Stimulated activated CD8-positive, alpha-beta memory T cell treated with anti-CD3 and anti-CD28 coated beads, Interleukin-7, amount 100 ng/mL, for 1 hour (primary cell): Measurements from ENCODE around the gene PRSS33.

ENCODE experiments used
- DNase-seq, 2 donors: peaks; one replicate each; pipeline ENCODE4 v3.0.0-alpha.2; 2020; ENCODE audit warnings: low read depth in 2 of 2

Gene PRSS33

DNA sequence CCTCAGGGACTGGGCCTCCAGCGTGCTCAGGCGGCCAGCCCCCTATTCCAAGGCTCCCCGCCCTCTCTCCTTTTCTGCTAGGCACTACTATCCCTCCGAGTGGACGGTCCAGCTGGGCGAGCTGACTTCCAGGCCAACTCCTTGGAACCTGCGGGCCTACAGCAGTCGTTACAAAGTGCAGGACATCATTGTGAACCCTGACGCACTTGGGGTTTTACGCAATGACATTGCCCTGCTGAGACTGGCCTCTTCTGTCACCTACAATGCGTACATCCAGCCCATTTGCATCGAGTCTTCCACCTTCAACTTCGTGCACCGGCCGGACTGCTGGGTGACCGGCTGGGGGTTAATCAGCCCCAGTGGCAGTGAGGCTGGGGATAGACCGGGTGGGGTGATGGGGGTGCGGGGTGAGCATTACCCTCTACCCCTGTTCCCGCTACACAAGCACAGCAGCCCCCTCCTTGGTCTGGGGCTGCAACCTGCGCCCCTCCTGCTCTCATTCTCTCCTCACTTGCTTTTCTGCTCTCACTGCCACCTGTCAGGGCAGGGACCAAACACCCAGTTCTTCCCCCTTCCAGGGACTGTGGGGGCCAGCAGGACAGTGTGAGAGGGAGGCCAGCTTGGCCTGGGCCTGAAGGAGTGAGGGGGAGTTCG lies 12.0 kb upstream of the PRSS33 start:
- DNase-seq: no peak

DNA sequence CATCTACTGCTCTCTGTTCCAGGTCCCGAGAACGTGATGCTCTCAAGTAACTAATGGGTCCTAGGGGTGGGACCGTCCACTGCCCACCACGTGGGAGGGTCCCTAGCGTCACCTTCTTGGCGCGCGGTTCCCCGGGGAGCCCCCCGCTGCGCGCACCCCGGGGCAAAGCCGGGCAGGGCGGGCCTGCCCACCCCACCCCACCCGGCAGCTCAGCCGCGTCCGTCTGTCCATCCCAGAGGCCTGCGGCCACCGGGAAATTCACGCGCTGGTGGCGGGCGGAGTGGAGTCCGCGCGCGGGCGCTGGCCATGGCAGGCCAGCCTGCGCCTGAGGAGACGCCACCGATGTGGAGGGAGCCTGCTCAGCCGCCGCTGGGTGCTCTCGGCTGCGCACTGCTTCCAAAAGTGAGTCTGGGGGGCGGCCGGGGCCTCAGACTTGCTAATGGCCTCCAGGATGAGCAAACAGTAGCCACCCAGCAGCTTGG lies 11.4 kb upstream of the PRSS33 start:
- no peak for DNase-seq

DNA sequence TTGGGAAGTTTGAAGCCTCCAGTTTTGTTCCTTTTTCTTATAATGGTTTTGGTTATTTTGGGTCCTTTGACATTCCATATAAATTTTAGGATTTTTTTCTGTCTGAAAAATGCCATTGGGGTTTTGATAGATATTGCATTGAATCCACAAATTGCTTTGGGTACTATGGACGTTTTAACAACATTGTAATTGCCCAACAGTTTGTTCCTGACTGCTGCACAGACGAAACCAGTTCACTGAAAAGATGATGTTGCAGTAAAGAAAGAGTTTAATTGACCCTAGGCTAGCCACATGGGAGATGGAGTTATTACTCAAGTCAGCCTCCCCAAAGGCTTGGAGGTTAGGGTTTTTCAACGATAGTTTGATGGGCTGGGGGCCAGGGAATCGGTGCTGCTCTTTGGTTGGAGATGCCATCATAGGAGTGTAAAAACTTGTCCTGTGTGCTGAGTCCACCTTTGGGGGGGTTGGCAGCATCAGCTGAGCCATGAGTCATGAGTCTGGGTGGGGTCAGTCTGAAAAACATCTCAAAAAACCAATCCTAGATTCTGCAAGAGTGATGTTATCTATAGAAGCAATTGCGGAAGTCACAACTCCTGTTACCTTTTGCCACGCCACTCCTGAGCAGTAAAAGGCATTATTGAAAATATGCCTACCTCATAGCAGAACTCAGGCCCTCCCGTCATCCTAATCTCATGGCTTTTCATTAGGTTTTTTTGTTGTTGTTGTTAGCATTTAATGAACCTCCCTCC lies 8.2 kb upstream of the PRSS33 start:
- no peak for DNase-seq

DNA sequence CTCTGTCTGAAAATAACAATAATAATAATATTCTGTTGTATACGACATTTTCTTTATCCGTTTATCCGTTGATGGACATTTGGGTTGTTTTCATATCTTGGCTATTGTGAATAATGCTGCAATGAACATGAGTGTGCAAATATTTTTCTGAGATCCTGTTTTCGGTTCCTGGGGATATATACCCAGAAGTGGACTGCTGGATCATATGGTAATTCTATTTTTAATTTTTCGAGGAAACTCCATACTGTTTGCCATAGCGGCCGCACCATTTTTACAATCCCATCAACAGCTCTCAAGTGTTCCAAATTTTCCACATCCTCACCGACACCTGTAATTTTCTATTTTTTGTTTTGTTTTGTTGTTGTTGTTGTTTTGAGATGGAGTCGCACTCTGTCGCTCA lies 5.6 kb upstream of the PRSS33 start:
- no peak for DNase-seq

DNA sequence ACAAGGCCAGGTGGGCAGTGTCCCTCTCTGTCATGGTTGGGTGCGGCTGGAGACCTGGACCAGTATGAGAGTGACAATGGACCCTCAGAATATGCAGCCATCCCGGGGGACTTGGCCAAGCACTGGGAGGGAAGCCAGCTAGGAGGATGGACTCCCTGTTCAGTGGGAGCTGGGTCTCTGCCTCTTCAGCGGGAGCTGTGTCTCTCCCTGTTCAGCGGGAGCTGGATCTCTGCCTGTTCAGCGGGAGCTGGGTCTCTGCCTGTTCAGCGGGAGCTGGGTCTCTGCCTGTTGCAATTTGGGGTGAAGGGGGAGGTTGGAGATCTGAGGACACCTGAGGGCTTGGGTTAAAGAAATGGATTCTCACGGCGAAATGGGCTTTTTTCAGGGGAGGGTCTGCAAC lies 3.8 kb upstream of the PRSS33 start:
- DNase-seq: no peak

DNA sequence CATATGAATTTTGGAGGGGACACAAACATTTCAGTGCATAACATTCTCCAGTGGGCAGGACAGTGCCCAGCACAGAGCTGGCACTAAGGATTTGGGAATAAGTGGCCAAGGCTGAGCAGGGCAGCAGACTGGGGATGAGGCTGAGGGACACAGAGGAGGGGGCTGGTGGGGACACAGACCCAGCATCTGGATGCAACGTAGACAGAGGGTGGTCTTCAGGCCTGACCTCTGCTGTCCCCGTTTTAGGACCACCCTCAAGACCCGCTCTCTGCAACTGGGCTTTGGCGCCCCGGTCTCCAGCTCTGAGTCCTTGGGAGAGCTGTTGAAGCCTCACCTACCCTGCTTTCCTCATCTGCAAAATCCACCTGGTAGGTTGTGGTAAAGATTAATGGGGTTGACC lies 3.3 kb upstream of the PRSS33 start:
- no peak for DNase-seq

DNA sequence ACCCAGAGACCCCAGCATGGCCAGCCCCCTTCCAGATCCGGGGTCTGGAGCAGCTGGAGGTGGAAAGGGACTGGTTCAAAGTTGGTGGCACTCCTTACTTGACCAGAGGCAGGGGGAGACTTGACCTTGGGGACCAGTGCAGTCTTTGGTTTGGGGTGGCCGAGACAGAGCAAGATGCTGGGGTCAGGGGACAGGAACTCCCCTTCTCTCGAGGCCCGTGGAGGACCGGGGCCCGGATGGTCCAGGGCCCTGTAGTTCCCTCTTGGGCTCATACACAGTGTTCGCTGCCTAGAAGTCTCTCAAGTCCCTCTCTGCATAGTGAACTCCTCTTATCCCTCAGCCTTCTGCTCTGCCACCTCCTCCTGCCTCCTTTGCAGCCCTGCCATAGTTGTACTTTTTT lies 601 bp upstream of the PRSS33 start:
- DNase-seq: no peak

DNA sequence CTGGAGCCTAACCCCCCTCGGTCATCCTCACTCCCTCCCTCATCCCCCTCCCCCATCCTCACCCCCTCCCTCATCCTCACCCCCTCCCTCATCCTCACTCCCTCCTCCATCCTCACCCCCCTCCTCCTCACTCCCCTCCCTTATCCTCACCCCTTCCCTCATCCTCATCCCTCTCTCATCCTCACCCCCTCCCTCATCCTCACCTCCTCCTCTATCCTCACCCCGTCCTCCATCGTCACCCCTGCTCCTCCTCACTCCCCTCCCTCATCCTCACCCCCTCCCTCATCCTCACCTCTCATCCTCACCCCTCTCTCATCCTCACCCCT lies 571 bp downstream of the PRSS33 start:
- DNase-seq: no peak

DNA sequence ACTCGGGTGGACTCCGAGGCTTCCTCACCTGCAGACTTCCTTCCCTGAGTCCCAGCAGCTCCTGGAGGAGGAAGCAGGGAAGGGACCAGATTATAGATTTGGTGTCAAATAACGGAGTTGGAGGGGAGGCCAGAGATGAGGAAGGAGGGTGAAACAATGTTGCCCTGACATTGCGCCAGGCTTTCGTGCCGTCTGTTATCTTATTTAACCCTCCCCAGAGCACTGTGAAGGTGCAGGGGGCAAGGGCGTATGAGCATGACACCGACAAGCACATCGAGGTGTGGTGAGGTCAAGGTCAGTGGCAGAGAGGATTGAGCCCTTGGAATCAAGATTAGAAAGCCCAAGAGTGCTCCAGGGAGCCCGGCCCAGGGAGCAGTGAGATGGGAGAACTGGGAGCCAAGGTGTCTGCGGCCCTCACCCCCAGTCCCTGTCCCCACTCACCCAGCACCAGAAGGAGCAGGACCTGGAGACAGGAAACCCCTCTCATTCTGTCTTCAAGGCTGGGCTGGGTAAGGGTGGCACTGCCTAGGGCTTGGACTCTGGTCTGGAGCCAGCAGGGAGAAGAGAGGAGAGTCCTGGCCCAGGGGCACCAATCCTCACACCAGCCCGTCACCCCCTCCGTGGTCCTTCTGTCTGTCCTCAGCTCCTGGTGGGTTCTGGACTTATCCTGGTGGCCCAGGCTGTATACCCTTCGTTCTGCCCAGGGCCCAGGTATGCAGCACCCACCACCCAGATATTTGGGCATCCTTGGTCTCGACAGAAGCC lies 1.1 kb downstream of the PRSS33 start:
- DNase-seq: no peak

DNA sequence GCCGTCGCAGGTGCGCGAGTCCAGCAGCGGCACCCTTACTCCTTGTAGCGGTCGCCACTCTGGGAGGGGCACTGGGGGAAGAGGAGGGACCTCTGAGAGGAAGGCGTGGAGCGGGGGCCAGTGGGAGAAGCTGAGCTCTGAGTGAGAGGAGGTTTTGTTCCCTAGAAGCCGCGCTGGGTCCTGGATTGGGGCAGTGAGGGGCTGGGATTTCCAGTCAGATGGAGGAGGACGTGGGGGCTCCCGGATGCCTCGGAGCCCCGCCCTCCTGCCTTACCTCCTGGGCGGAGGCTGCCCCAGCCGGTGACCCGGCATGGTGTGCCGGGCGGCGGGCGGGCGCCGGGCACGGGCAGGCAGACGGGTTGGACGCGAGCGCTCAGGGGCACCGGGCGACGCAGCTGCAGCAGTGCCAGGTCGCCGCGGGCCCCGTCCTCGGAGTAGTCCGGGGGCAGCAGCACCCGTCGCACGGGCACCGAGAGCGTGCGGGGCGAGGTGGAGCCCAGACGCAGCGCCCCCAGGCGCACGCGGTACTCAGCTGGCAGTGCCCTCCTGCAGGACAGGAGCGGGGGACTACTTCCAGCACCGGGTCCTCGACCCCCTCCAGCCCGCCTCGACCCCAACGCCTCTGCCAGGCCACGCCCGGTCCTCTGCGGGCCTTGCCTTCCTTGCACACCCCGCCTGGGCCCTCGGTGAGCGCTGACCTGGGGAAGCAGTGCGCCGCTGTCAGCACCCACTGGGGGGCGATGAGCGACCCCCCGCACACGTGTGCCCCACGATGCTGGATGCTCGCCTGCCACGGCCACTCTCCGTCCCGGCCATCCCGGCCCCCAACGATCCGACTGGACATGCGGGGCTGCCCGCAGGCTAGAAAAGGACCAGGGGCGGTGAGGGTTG lies 2.0 kb downstream of the PRSS33 start:
- DNase-seq: no peak

DNA sequence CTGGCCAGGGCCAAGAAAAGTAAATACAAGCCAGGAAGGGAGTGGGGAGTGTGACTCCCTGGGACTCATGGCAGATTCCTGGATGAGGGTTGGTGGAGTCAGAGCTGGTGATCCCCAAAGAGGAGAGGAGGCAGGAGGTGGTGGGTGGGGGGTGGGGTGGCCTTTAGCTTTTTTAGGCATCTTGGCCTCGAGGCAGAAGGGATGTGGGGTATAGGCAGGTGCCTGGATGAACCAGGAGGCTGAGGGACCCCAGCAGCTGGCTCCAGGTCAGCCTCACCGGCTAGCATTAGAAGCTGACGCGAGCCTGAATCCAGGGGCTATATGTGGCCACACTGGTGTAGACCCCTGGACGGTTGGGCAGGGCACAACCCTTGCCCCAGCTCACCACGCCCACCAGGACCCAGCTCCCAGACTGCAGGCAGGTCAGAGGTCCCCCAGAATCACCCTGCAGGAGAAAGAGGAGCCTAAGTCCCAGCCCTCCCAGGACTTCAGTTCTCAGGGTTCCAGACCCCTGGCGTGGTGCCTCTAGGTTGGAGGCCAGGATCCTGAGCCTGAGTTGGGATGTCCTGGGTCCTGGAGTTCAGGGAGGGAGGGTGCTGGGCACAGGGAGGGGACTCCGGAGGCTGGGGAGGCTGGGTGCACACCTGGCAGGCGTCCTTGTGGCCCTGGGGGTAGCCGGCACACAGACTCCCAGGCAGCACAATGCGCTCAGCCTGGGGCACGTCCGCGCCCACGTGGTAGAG lies 2.8 kb downstream of the PRSS33 start:
- no peak for DNase-seq

DNA sequence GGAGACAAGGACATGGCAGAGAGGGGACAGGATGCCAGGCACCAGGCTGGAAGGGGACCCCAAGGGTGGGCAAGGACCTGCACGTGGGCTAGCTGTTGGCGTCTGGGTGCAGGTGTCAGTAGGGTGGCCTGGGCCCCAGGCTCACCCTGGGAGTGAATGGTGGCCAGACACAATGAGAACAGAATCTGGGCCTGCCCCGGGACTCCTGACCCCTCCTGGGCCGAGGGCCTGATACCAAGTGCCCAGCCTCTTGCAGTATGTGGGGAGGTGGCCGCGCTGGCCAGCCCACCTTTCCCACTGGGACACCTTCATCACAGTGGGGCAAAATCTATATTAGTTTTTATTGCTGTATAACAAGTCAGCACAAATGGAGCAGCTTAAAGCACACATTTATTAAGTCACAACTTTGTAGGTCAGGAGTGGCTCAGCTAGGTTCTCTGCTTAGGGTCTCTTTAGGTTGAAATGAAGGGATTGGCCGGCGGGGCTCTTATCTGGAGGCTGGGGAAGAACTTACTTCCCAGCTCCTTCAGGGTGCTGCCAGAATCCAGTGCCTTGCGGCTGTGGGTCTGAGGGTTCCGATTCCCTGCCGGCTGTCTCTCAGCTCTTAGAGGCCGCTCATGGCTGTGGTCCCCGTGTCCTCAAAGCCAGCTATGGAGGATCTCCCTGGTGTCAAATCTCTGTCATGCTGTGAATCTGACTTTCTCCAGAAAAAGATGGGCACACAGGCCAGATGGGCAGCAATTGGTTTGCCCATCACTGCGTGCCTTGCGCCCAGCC lies 3.6 kb downstream of the PRSS33 start:
- no peak for DNase-seq

DNA sequence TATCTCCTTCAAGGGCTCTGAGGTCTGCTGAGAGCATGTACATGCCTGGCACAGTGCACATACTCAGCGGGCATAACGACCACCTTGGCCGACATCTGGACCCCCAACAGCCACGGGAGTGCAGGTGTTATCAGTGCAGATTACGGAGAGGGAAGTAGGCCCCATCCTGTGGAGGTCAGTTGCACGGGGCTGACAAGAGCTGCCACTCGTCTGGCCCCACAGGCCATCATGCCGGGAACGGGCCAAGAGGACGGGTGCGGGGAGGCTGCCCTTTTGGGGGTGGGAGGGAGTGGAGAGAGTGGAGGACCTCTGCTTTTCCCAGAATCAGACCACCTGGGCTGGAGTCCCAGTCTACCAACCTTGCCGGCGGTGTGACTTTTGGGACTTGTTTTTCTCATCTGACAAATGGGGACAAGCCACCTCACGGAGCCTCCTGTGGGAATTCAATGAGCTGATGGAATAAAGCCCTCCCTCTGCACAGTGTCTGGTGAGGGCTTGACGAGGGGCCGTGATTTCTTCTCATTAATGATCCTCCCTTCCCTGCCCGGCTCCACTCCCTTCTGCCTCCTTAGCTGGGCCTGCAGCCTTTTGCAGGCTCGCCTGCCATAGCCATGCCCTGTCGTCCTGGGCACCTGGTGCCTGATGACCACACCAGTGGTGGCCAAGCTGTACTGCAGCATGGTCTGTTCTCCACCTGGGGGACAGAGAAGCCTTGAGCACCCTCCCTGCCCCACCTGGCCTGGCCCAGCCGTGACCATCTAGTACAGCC lies 4.6 kb downstream of the PRSS33 start:
- DNase-seq: no peak

DNA sequence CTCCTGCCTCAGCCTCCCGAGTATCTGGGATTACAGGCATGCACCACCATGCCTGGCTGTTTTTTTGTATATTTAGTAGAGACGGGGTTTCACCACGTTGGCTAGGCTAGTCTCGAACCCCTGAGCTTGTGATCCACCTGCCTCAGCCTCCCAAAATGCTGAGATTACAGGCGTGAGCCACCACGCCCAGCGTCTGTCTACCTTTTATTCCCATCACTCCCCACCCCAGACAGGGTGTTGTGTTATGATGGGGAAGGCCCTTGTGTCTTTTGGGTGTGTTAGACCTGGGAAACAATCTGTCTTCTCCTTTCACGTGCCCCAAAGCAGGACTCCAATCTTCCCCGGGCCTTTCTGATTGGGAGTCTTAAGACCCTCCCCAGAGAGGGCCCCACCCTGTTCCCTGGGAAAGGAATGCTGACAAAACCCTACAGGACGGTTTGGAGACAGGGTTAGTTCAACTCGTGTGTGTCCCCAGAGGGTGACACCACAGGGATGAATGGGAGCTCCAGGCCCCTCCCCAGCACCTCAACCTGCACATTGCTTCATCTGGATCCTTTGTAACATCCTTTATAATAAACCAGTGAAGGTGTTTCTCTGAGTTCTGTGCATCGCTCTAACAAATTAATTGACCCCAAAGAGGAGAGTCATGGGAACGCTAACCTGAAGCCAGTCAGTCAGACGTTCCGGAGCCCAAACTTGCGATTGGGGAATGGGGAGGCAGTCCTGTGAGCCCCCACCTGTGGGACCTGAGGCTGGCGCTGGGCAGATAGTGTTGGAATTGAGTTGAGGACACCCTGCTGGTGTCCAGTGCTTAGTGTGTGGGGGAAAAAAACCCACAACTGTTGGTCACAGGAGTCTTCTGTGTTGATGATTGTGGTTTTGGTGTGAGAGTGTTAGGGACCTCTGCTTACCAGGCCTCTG lies 7.1 kb downstream of the PRSS33 start:
- DNase-seq: no peak

DNA sequence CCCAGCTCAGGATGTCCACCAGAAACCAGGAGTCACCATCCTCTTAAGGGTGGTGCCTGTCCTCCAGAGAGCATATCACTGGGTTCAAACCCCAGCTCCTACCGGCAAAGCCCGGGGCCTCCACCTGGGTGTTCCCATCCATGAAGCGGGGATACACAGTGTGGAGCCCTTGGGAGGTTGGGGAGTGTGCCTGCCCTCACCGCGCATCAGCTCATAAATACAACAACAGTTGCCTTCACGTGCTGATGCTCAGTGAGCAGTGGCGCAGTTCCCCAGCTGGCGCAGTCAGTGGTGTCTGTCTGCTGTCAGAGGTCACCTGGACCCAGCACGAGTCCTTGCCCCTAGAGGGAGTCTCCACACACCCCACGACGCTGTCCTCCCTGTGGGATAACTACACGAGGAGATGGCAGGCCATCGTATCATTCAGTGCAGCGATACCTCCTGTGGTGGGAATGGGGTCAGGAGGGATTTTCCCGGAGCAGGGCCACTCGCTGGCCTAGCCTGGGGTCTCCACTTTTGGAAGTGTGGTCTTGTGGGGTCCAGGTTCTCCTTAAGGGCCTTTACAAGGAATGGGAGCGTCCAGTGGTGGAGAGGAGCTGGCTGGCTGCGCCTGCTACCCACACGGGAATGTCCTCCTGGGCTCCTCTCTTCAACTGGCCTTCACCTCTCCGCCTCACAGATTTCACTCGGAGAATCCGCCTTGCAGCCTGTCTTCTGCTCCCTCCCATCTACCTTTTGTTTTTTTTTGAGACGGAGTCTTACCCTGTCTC lies 8.0 kb downstream of the PRSS33 start:
- no peak for DNase-seq

DNA sequence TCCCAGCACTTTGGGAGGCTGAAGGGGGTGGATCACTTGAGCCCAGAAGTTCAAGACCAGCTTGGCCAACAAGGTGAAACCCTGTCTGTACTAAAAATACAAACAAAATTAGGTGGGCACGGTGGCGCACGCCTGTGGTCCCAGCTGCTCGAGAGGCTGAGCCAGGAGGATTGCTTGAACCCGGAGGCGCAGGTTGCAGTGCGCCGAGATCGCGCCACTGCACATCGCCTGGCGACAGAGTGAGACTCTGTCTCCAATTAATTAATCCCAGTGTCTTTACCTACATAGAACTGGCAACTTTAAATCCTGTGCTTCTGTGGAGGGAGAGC lies 8.8 kb downstream of the PRSS33 start:
- no peak for DNase-seq

DNA sequence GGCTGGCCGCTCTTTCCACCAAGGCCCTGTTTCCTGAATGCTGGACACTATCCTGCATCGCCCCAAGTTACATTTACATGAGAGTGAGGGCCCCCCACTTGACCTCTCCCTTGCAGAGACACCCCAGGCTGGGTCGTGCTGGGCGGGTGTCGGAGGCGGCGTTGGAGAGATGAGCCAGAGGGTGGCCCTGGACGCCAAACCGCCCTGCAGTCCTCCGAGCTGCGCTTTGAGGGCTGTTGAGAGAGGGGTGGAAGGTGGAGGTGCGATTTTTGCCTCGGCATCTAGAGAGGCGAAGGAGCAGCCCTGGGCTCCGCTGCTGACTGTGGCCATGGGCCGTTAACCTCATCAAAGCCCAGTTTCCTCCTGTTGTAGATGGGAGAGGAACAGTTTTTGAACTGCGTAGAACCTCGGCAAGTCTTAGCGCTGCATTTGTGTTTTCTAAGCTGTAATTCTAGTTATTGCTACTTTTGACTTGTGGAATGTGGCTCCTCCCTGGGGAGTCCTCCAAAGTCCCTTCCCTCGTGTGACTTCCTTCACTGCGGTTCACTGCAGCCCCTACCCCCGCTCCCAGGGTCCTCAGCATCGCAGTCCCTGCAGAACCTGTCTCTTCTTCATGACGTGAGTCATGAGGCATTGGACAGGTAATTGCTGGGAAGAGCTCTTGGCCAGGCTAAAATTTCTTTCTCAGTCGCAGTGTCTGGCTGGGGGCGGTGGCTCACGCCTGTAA lies 9.3 kb downstream of the PRSS33 start:
- no peak for DNase-seq
